ENCODE data around the gene SPTBN5.
A peak's percentile ranks its signal among the peaks of the same experiment; 100 is the strongest.
"Not testable (repeated sequence)": the region's sequence is repeated elsewhere in the genome, so short reads cannot be mapped to it uniquely, and the experiment has no call there.

The SPTBN5 gene

GRCh38 chr15:41832208-41832607 is 61.6 kb downstream of the SPTBN5 start:
- H3K4me3 ChIP-seq (replicated peaks in 1 of 2; ENCODE audit: low read depth in 2 of 2, low read length in 2 of 2): no peak overlapping the region
- no peak for DNase-seq (ENCODE audit: low read depth in 2 of 2)
- TF ChIP-seq, protein P1, sequence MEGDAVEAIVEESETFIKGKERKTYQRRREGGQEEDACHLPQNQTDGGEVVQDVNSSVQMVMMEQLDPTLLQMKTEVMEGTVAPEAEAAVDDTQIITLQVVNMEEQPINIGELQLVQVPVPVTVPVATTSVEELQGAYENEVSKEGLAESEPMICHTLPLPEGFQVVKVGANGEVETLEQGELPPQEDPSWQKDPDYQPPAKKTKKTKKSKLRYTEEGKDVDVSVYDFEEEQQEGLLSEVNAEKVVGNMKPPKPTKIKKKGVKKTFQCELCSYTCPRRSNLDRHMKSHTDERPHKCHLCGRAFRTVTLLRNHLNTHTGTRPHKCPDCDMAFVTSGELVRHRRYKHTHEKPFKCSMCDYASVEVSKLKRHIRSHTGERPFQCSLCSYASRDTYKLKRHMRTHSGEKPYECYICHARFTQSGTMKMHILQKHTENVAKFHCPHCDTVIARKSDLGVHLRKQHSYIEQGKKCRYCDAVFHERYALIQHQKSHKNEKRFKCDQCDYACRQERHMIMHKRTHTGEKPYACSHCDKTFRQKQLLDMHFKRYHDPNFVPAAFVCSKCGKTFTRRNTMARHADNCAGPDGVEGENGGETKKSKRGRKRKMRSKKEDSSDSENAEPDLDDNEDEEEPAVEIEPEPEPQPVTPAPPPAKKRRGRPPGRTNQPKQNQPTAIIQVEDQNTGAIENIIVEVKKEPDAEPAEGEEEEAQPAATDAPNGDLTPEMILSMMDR (IDR thresholded peaks at IDR 0.05; ENCODE audit: low read depth, low read length): no peak

- not testable (repeated sequence) for DNase-seq (ENCODE audit: low read depth in 2 of 2); H3K4me3 ChIP-seq (replicated peaks in 1 of 2; ENCODE audit: low read depth in 2 of 2, low read length in 2 of 2)
Measured at GRCh38 chr15:41831291-41831690, 62.6 kb downstream of the SPTBN5 start.

- no peak for DNase-seq (ENCODE audit: low read depth in 2 of 2)
- no peak overlapping the region for H3K4me3 ChIP-seq (replicated peaks in 1 of 2; ENCODE audit: low read depth in 2 of 2, low read length in 2 of 2)
- TF ChIP-seq, protein P1 (IDR thresholded peaks at IDR 0.05; ENCODE audit: low read depth, low read length): no peak
Measured at GRCh38 chr15:41829959-41830646, 63.8 kb downstream of the SPTBN5 start.

DNA sequence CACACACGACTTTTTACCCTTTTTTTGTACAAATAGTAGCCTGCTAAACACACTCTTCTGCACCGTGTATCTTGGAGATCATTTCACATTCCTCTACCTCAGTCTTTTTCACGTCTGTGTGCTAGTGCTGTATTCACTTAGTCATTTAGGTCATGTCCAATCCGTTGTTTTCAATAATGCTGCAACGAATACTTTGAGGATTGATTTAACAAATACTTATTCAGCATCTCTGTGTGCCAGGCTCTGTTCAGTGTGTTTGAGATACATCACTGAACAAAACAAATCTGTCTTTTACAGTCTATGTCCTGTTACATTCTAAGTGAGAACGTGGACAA is 65.1 kb downstream of the SPTBN5 start:
- peak in 1 of 2 donors; percentile 14 for DNase-seq (ENCODE audit: low read depth in 2 of 2)
- peak overlapping the region; percentile 86 to 87 for H3K4me3 ChIP-seq (replicated peaks in 1 of 2; ENCODE audit: low read depth in 2 of 2, low read length in 2 of 2)
- TF ChIP-seq, protein P1 (IDR thresholded peaks at IDR 0.05; ENCODE audit: low read depth, low read length): no peak

DNA sequence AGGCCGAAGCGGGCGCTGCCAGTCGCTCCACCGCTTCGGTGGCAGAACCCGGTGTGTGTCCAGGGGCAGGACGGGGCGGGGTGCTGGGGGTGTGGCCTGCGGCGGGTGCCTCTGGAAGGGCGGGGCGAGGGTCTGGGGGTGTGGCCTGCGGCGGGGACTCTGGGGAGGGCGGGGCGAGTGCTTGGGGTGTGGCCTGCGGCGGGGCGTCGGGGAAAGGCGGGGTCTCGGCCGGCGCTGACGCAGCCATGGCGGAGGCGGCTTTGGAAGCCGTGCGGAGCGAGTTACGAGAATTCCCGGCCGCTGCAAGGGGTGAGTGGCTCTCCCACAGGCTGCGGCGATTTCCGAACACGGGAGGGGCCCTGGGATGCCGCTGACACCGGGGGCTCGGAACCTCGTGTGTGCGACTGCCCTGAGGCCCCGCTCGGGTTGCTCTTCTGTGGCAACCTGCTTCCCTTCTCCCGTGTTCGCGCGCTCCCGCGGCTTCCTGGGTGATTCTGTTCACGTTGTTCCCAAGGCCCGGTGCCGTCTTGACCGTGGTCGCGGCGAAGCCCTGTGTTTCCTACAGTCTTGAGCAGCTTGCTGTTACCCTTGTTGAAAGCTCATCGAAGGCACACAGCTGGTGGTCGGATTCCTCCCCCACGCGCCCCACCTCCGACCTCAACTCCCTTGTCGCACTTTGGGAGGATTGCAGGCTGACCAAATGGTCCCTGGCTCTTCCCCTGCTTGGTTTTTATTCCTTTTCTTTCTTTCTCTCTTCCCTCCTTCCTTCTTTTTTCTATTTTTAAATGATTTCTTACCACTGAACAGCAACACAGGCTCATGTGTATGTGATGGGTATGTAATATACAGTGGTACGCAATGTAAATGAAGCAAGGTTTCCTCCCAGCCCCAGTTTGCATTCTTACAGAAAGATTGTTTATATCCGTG is 65.7 kb downstream of the SPTBN5 start, which contains the start of gene JMJD7:
TSS of gene JMJD7 (plus strand) at position 213 of the 927 bp plus-strand sequence. CDS start at position 246, 33 bp downstream.
- peak; percentile 84 to 92 for DNase-seq (ENCODE audit: low read depth in 2 of 2)
- H3K4me3 ChIP-seq (replicated peaks in 1 of 2; ENCODE audit: low read depth in 2 of 2, low read length in 2 of 2): peak within 1 kb of the TSS; percentile 86 to 87
- TF ChIP-seq, protein P1 (IDR thresholded peaks at IDR 0.05; ENCODE audit: low read depth, low read length): no peak

DNA sequence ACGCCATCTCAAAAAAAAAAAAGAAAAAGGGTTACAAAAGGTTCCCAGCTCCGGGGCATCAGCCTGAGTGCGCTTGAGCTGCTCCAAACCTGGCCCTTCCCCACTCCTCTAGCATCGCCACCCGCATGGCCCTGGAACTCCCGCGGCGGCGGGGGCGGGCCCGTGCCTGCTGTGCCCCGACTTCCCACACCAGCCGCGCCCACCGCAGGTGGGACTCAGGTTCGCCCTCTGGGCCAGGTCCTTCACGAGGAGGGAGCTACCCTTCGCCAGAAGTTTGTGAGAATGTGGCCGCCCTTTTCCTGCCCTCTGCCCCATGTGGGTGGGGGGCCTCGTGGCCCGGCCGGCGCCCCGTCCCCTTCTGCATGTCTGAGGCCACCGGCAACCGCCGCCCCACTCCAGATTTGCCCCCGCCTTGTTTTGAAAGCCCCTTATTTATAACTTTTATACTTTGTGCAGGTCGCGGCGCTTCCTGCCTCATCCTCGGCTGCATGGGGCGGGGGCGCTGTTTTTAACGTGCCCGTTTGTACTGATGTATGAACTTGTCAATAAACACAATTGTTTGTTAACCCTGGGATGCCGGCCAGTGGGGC is 66.5 kb downstream of the SPTBN5 start:
- DNase-seq (ENCODE audit: low read depth in 2 of 2): no peak

More for the DNA sequence above, 66.5 kb downstream of the SPTBN5 start:
- TF ChIP-seq, protein P1 (IDR thresholded peaks at IDR 0.05; ENCODE audit: low read depth, low read length): peak; percentile 3
- H3K4me3 ChIP-seq (replicated peaks in 1 of 2; ENCODE audit: low read depth in 2 of 2, low read length in 2 of 2): peak overlapping the region; percentile 56 to 87
